ENCODE results near the gene RNF19B.

DNA sequence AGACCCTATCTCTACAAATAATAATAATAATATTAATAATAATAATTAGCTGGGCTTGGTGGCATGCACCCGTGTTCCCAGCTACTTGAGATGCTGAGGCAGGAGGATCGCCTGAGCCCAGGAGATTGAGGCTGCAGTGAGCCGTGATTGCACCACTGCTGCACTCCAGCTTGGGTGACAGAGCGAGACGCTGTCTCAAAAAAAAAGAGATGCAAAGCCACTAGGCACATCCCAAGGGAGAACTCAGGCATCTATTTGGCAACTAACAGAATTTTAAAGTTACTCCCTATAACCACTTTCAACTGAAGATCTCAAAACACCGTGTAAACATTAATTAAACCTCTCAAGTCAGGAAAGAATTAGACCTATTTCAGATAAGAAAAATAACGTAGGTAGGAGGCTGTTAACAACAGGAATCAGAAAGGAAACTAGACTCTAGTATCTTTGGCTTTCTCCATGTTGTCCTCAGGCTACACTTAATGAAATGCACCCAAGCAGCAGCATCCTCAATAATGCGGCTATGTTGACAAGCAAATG, 3.7 kb downstream of the RNF19B start:
- TF ChIP-seq, protein P1, sequence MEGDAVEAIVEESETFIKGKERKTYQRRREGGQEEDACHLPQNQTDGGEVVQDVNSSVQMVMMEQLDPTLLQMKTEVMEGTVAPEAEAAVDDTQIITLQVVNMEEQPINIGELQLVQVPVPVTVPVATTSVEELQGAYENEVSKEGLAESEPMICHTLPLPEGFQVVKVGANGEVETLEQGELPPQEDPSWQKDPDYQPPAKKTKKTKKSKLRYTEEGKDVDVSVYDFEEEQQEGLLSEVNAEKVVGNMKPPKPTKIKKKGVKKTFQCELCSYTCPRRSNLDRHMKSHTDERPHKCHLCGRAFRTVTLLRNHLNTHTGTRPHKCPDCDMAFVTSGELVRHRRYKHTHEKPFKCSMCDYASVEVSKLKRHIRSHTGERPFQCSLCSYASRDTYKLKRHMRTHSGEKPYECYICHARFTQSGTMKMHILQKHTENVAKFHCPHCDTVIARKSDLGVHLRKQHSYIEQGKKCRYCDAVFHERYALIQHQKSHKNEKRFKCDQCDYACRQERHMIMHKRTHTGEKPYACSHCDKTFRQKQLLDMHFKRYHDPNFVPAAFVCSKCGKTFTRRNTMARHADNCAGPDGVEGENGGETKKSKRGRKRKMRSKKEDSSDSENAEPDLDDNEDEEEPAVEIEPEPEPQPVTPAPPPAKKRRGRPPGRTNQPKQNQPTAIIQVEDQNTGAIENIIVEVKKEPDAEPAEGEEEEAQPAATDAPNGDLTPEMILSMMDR (IDR thresholded peaks at IDR 0.05 in 2 of 3, conservative IDR thresholded peaks at IDR 0.05 in 1 of 3; ENCODE audit: borderline replicate concordance in 1 of 3, insufficient read depth in 1 of 3, low read depth in 2 of 3, low read length in 2 of 3) = no peak
- no peak for TF ChIP-seq EZH2phosphoT487 (IDR thresholded peaks at IDR 0.05; ENCODE audit: borderline replicate concordance)
- no peak for TF ChIP-seq POLR2AphosphoS5 (IDR thresholded peaks at IDR 0.05; ENCODE audit: low read depth, low read length)
- no peak for TF ChIP-seq TCF7L2 (IDR thresholded peaks at IDR 0.05; ENCODE audit: borderline replicate concordance, extremely low read depth, insufficient read depth, insufficient read length)
- TF ChIP-seq JUND (IDR thresholded peaks at IDR 0.05) = no peak
- TF ChIP-seq EGR1 (IDR thresholded peaks at IDR 0.05; ENCODE audit: low read depth) = no peak
- TF ChIP-seq, protein P2, sequence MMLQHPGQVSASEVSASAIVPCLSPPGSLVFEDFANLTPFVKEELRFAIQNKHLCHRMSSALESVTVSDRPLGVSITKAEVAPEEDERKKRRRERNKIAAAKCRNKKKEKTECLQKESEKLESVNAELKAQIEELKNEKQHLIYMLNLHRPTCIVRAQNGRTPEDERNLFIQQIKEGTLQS (IDR thresholded peaks at IDR 0.05) = no peak
- TF ChIP-seq POLR2A (IDR thresholded peaks at IDR 0.05; ENCODE audit: borderline replicate concordance, extremely low read depth, insufficient read depth, insufficient read length) = no peak

All from HCT116 (cell line).